GM23248 (cell line): ENCODE results near the gene PPP1R1C.

Source experiments
- EZH2 ChIP-seq: fragments of 200-600 bp; sonication (generic); IDR thresholded peaks from 2 replicates; pipeline ENCODE4 v1.6.1; 2018; ENCODE audit warnings: antibody characterized with exemption, mild to moderate bottlenecking; ENCODE audit not compliant: insufficient read depth, poor library complexity, severe bottlenecking
- EZH2phosphoT487 ChIP-seq: fragments of 200-600 bp; sonication (generic); IDR thresholded peaks from 2 replicates; pipeline ENCODE4 v1.6.1; 2018; ENCODE audit warnings: antibody characterized with exemption, moderate library complexity, mild to moderate bottlenecking, low read depth; ENCODE audit not compliant: insufficient read depth

- no peak for TF ChIP-seq EZH2
- no peak for TF ChIP-seq EZH2phosphoT487
Measured at GRCh38 chr2:182081602-182082260, 96.1 kb downstream of the PPP1R1C start.
